ENCODE results near the gene UBASH3B. TPM values are rescaled to one million over a fixed set of nuclear protein-coding genes. Genes with fewer than 3 reads are reported as not detected.

UBASH3B gene
- total RNA-seq, 1 donor from 2014 or later: 6.7 TPM

DNA sequence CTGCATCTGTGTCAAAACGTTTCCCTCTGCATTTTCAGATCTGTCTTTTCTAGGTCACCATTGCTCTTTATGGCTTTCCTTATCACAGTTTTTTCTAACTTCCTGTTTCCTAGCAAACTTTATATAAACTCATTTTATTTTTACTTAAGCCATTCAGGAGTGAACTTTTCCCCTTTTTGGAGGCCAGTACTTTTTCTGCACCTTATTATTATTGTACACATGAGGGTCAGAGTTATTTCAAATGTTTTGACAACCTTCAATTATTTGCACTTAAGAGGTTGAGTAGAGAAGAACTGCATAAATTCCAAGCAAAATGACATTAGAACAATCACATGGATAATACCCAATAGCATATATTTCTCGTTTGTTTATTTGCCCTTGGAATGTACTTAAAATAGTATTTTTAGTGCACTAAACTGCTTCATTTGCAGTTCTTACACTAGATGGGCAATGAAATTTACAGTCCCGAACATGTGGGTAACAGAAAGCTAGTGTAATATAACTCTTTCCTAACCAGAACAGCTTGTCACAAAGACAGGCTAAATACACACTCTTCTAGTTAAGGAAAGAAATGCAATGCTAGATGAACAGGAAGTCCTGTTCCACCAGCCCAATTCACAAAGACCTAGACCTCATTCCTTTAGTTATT is 79.5 kb downstream of the UBASH3B start:
- Mint-ChIP-seq H3K36me3 (ENCODE audit: unreplicated experiment) (no peaks in the 10 kb centered on the region), H3K27me3 (ENCODE audit: unreplicated experiment) (no peaks in the 10 kb centered on the region), H3K4me1 (ENCODE audit: low read depth, unreplicated experiment) (no peaks in the 10 kb centered on the region), H3K9me3 (ENCODE audit: unreplicated experiment) (peaks cover 2% of the 10 kb centered on the region), H3K4me3 (ENCODE audit: unreplicated experiment) (no peak overlapping the region), H3K27ac (ENCODE audit: unreplicated experiment) (no peak overlapping the region)
- DNase-seq: no peak
- TF ChIP-seq, protein P1, sequence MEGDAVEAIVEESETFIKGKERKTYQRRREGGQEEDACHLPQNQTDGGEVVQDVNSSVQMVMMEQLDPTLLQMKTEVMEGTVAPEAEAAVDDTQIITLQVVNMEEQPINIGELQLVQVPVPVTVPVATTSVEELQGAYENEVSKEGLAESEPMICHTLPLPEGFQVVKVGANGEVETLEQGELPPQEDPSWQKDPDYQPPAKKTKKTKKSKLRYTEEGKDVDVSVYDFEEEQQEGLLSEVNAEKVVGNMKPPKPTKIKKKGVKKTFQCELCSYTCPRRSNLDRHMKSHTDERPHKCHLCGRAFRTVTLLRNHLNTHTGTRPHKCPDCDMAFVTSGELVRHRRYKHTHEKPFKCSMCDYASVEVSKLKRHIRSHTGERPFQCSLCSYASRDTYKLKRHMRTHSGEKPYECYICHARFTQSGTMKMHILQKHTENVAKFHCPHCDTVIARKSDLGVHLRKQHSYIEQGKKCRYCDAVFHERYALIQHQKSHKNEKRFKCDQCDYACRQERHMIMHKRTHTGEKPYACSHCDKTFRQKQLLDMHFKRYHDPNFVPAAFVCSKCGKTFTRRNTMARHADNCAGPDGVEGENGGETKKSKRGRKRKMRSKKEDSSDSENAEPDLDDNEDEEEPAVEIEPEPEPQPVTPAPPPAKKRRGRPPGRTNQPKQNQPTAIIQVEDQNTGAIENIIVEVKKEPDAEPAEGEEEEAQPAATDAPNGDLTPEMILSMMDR (IDR thresholded peaks at IDR 0.05; ENCODE audit: partially characterized antibody, unreplicated experiment): no peak

DNA sequence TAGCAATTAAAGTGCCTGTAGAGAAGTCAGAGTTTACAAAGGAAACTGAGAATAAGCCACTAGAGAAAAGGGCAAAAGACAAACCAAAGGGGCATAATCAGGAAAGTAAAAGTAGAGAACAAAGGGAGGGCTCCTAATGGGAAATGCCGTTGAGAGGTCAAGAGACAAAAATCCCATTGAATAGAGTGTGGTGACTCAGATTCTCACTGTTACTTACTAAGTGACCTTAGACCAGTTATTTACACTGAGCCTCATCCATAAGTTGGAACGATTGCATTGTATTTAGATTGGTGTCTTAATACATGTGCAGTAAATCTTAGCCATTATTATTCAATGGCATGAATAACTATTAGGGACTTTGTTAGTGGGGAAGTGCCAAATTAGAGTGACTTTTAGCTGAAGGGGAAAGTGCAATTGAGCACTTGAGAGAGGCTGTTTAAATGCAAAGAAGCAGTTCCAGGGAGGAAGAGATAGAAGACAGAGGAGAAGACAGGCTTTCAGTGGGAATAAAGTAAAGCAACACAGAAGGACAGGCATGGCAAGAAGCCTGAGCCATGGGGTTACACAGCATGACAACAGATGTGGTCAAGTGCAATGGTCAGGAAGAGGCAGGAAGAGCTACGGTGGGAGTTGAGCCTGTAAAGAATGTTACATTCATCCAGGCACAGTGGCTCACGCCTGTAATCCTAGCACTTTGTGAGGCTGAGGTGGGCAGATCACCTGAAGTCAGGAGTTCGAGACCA is 82.6 kb downstream of the UBASH3B start:
- no peaks in the 10 kb centered on the region for H3K36me3 Mint-ChIP-seq (ENCODE audit: unreplicated experiment)
- no peak overlapping the region for H3K27ac Mint-ChIP-seq (ENCODE audit: unreplicated experiment)
- H3K4me1 Mint-ChIP-seq (ENCODE audit: low read depth, unreplicated experiment): peaks cover 4% of the 10 kb centered on the region
- H3K9me3 Mint-ChIP-seq (ENCODE audit: unreplicated experiment): peaks cover 2% of the 10 kb centered on the region
- H3K27me3 Mint-ChIP-seq (ENCODE audit: unreplicated experiment): no peaks in the 10 kb centered on the region
- TF ChIP-seq, protein P1 (IDR thresholded peaks at IDR 0.05; ENCODE audit: partially characterized antibody, unreplicated experiment): no peak
- no peak for DNase-seq
- no peak overlapping the region for H3K4me3 Mint-ChIP-seq (ENCODE audit: unreplicated experiment)

DNA sequence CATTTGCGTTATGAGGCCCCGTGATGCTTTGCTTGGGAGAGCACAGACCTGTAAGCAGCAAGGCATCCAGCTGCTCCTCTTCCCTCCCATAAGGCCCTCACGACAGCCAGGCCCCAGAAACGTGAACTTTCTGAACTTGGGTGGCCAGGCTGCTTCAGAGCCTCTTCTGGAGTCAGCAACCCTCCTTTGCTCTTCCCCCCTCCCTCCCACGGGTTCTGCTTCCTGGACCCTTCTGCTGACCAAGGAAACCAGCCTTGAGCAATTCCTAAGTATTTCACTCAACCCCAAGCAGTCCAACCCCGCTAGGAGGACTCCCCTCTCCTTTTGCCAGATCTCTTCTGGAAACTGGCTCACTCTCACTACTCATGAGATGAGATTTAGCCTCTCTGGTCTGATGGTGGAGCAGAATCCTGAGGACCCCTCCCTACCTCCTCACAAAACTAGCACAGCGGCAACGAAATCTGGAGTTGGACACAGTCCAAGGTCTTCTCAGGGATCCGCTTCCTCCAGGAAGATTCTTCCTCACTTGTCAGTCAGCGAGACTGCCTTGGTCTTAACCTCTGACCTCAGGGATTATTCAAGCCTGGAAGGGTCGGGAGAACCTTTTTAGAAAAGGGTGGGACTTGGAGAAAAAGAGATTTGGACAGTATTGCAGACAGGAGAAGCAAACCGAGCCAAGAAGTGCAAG is 86.2 kb downstream of the UBASH3B start:
- Mint-ChIP-seq H3K36me3 (ENCODE audit: unreplicated experiment) (no peaks in the 10 kb centered on the region), H3K27me3 (ENCODE audit: unreplicated experiment) (no peaks in the 10 kb centered on the region), H3K4me1 (ENCODE audit: low read depth, unreplicated experiment) (peaks cover 4% of the 10 kb centered on the region), H3K27ac (ENCODE audit: unreplicated experiment) (no peak overlapping the region), H3K4me3 (ENCODE audit: unreplicated experiment) (no peak overlapping the region), H3K9me3 (ENCODE audit: unreplicated experiment) (no peaks in the 10 kb centered on the region)
- no peak for DNase-seq
- TF ChIP-seq, protein P1 (IDR thresholded peaks at IDR 0.05; ENCODE audit: partially characterized antibody, unreplicated experiment): no peak

DNA sequence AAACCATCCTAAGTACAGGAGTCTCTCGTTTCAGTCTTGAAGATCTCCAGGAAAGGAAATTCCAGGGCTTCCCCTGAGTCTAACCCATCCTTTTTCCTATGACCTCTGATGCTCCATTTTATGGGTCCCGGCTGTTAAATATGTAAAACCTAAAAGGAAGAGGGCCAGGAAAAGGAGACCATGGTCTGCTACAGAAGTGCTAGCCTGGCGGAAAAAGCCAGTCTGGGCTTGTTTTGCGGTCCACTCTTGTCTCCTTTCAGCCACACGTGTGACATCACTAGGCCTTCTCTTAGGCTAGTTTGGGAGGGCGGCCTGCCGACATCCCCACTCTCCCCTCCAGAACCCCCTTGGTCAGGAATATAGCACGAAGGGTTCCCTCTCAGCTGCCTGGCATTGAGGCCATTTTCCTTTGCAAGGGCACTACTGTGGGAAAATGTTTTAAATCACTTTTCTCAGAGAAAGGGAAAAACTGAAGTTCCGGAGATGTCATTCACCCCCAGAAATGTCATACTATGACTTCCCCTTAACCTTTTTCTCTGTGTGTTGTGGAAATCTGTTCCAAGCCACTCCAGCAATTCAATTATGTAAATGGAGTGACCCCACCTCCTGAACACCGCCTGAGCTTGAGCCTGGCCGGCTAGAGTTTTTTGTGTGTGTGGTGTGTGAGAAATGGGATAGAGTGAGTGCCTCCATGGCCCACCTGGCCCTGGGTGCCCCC is 86.9 kb downstream of the UBASH3B start:
- Mint-ChIP-seq H3K4me1 (ENCODE audit: low read depth, unreplicated experiment) (peaks cover 7% of the 10 kb centered on the region), H3K27me3 (ENCODE audit: unreplicated experiment) (no peaks in the 10 kb centered on the region), H3K9me3 (ENCODE audit: unreplicated experiment) (no peaks in the 10 kb centered on the region), H3K4me3 (ENCODE audit: unreplicated experiment) (no peak overlapping the region), H3K36me3 (ENCODE audit: unreplicated experiment) (no peaks in the 10 kb centered on the region), H3K27ac (ENCODE audit: unreplicated experiment) (no peak overlapping the region)
- DNase-seq: no peak
- TF ChIP-seq, protein P1 (IDR thresholded peaks at IDR 0.05; ENCODE audit: partially characterized antibody, unreplicated experiment): no peak

Measured in glutamatergic neuron (in vitro differentiated cells).